Lung microvascular endothelial cell (primary cell): ENCODE data around the gene C14orf132. TPM values are rescaled to one million over a fixed set of nuclear protein-coding genes. Genes with fewer than 3 reads are reported as not detected.
A peak's percentile ranks its signal among the peaks of the same experiment; 100 is the strongest.

ENCODE experiments used
- DNase-seq, 2 donors: peaks; one replicate each; pipeline versions ENCODE4 v3.0.0 to v3.0.0-alpha.2; 2010; ENCODE audit warnings: low read depth in 2 of 2
- total RNA-seq: library from RNA; depleted of rRNA; stranded (reverse); fragments of >200 nt; gene quantifications from 2 replicates; pipeline ENCODE4 v1.2.1, GENCODE V29; 2014

C14orf132 gene
- total RNA-seq, 1 donor from 2014 or later, result 3.8 TPM

DNA sequence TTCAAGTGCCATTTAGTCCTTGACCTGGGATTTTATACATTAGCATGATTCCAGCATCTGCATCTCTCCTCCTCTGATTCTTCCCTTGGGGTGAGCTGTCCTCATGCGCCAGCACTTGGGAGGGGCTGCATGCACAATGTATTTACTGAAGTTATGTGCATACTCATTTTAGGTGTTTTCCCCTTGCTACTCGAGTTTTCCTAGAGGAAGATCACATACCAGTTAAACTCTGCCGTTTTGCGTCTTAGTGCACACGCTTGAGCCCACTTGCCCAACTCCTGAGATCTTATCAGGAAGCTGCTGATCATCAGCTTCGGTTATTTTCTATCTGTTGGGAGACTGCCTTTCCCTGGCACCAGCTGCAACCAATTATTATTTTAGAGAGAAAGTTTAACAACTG is 78.8 kb downstream of the C14orf132 start:
- no peak for DNase-seq

DNA sequence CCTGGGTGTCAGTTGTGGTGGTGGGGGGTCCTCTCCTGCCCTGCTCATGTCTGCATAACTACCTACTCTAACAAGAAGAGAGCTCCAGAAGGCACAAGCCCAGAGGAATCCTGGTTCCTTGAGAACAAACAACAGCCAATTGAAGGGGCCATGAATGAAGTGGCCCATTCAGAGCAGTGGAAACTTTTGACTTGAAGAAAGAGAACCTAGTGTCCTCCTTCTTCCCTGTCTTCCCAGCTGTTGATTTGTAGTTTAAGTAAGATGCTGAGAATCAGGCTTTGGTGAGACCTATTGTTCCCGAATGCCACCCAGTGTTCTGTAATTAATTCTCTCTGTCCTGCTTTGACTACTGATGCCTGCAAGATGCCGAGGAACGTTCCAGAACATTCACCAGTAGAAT is 79.2 kb downstream of the C14orf132 start:
- no peak for DNase-seq

DNA sequence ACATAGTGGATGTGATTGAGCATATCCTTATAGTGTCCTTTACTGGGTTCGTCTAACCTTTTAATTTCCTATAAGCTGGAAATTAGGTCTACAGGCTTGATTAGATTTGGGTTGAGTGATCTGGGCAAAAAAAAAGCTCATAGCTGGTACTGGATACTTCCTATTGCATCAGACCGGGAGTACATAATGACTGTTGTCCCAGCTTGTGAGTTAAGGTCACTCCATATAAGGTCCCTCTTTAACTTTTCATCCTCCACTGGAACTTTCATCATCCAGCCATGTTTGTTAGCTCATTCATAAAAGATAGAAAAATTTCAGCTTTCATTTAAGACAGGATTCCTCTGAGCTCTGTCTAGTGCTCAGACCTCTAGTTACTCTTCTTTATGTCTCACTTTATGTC is 80.8 kb downstream of the C14orf132 start:
- no peak for DNase-seq

DNA sequence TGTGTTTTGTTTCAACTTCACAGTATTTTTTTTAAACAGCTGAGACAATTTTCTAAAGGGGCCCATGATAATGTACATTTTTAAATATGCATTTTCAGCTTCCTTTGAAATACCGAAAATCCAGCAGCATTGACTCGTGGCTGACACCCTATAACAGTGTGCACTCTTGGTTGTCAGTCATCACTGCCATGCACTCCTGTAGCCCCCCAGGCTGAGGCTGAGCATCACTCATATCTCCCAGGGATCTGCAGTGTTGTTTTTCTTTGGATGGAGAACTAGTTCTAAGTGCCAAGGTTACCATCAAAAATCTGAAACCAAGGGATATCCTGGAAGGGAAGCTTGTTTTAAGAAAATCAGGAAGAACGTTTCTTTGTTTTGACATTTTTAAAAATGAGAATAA is 81.2 kb downstream of the C14orf132 start:
- no peak for DNase-seq

DNA sequence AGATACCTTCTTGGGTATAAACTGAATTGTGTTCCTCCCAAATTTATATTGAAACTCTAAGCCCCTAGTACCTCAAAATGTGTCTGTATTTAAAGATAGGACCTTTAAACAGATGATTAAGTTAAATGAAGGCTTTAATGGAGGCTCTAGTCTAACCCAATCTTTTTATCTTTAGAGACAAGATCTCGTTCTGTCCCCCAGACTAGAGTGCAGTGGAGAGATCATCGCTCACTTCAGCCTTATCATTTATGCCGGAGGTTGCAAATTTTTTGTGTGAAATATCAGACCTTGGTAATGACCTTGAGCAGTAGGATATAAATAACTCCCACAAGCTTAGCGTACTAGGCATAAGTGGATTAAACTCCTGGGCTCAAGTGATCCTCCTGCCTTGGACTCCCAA is 81.8 kb downstream of the C14orf132 start:
- no peak for DNase-seq

DNA sequence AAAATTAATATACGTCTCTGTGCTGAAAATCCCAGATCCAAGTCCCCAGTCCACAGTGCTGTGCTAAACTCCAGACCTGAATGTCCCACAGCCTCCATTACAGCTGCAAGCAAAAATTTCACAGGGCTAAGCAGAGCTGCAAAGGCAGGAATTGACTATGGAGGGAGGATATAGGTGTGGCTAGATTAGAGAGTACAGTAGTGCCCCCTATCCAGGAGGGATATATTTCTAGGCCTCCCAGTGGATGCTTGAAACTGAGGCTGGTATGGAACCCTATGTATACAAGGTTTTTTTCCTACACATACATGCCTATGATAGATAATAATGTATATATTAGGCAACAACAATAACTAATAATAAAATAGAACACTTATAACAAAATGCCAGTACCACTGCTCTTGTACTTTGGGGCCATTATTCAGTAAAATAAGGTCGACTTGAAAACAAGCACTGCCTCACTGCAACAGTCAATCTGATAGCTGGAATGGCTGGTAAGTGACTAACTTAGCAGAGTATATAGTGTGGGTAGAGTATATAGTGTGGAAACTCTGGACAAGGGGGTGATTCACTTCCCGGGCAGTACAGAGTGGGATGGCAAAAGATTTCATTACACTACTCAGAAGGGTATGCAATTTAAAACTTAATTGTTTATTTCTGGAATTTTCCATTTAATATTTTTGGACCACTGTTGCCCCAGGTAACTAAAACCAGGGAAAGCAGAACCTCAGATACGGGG is 82.7 kb downstream of the C14orf132 start:
- DNase-seq, result no peak

DNA sequence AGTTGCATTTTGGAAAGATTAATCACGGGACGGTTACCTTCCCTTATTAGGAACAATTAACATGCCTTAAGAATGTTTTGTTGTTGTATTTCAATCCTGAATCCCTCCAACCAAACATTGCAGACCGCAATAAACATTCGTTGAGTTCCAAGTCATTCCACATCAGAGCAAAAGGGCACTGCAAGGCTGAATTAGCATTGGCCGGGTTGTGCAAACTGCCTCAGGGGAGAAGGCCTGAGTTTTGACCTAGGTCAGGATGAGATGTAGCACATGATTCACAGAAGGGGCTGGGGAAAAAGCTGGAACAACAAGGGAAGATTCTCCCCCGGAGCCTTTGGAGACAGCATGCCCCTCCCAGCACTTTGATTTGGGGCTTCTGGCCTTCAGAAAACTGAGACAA is 83.3 kb downstream of the C14orf132 start:
- DNase-seq, result no peak

DNA sequence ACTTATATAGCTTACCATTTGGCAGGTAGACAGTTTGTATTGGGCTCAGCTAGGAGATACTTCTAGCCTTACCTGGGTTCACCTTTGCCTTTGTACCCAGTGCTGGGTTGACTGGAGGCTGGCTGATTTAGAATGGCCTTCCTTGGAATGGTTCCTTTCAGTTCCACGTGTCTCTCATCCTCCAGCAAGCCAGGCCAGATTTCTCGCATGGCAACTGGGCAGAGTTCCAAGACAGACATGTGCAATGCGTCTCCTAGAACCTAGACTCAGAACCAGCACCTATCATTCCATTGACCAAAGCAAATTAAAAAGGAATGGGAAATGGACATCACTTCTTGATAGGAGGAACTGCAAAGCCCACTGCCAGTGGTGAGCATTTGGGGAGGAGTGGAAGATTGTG is 86.4 kb downstream of the C14orf132 start:
- peak in 1 of 2 donors; percentile 22 for DNase-seq

DNA sequence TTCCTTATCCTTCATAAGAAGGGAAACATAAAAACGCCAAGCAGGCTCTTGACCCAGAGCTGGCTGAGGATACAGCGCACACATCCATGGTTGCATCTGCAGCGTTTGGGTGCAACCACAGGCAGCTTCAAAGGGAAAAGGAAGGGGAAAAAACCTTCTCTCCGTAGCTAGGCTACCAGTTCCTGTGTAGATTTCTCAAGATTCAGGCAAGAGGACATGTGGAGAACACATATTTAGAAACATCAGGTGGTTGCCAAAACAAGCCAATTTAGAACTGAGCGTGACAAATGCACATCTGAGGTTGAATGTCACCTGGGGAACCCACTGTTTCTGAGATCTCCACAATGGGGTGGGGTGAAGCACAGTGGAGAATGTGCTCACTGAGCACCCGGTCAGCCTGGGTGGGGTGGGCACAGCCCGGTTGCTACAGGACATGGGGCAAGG is 87.2 kb downstream of the C14orf132 start:
- peak in 1 of 2 donors; percentile 69 for DNase-seq

DNA sequence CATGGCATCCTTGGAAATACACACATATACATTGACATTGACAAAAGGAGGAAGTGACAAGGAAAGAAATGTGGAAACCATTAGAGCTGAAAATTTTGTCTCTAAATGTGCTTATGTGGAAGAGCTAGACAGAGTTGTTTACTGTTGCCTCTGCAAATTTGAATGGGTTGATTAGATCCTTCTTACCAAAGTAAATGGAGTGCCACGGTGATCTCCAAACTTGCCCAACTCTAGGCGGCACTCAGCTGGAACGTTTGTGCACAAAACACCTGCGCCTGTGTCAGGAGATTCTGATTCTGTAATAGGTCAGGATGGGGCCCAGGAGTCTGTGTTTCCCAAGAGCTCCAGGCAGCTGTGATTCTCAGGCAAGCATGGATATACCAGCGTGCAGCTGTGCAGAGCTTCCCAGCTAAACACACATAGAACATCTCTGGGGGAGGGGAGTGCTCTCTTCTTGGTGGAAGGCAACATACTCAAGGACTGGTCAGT is 87.7 kb downstream of the C14orf132 start:
- DNase-seq, result peak in 1 of 2 donors; percentile 18

DNA sequence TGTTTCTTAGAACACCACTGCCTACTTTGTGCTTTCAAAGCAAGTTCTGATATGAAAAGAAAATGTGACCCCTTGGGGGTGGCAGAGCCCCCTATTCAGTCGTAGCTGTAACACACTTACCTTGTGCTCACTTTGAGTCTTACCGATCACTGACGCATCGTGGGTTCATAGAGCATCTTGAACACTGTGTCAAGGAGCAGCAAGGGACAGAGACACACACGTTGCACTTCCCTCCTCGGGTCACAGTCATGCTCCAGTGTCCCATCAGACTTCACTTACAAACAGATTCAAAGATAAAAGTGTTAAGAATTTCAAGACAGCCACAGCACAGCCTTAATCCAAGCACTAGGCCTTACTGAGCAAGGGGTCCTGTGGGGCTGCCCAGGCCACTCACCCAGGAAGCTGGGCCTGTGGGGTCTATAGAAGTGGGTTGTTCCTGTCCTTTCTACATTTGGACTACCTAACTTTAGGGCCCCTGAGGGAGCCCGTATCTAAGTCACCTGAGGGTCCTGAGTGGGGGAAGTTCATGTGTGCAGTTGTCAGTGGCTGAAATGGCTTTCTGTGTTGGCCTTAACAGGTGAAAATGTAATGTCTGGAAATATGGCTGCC is 90.1 kb downstream of the C14orf132 start:
- DNase-seq, result no peak

DNA sequence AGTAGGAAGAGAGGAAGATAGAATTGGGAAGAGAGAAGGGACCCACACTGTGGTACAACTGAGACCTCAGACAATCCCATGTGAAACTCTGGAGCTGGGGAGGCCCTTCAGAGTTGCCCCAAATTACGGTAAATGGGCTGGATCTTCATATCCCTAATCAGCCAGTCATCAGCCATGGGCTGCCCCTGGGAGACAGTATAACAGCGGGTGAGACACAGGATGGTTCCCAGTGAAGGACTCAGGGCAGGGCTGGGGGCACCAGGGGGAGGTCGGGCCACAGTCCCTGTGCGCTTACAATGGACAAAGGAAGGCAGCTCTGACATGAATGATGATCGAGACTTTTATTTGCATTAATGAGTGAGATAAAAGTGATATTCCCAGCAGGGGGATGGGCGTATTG is 91.2 kb downstream of the C14orf132 start:
- DNase-seq, result no peak

DNA sequence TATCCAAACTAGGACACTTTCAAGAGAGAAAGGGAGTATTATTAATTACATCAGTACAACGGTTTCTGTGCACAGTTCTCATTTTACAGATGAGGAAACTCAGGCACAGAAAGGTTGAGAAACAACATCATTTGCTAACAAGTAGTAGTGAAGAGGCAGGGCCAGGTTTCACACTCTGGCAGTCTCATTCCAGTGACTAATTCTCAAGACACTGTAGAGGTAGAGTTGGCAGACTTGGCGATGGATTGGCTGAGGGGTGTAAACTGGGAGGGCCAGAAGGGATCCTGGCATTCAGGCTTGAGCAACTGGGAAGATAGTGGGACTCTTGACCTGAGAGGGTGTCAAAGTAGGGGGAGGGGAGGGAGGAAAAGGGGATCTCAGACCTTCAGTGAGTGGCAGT is 91.7 kb downstream of the C14orf132 start:
- no peak for DNase-seq

DNA sequence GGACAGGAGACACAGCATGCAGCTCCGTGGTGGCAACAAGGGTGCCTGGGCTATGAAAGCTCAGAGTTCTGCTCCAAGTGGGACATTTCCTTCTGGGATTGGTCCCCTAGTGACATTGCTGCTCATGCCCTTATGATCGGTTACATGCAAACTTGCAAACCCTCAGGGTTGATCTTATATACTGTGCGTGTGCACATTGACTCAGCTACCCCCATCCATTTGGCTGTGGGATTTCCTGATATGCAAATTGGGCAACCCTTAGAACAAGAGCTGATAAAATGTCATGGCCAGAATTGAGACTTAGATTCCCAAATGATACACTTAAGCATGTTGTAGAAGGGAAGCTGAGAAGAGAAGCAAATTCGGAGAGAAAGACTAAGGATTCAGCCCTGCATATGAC is 92.7 kb downstream of the C14orf132 start:
- no peak for DNase-seq

DNA sequence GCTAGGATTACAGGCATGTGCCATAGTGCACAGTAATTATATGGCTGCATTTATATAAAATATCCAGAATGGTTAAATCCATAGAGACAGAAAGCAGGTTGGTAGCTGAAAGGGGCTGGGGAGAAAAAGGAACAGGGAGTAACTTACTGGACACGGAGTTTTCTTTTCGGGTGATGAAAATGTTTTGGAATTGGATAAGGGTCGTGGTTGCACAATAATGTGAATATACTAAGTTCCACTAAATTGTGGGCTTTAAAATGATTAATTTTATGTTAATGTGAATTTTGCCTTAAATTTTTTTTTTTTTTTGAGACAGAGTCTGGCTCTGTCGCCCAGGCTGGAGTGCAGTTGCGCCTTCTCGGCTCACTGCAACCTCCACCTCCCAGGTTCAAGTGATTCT is 95.3 kb downstream of the C14orf132 start:
- DNase-seq, result no peak

DNA sequence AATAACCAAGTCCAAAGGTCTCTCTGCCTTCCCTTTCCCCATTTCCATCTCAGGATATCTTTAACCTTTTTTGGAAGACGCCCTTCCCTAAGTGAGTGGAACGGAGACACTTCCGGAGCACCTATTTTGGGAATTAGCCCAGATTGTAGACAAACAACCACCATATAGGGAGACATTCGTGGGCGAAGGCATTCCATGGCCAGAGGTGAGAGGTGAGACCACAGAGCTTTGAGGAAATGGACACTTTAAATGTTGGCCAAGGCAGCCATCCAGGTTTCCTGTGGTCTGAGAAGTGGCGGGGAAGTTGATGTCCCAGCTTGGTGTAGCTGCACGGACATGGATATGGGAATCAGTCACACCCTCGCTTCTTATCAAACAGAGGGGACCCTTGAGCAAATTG is 96.1 kb downstream of the C14orf132 start:
- DNase-seq, result peak in 1 of 2 donors; percentile 44

DNA sequence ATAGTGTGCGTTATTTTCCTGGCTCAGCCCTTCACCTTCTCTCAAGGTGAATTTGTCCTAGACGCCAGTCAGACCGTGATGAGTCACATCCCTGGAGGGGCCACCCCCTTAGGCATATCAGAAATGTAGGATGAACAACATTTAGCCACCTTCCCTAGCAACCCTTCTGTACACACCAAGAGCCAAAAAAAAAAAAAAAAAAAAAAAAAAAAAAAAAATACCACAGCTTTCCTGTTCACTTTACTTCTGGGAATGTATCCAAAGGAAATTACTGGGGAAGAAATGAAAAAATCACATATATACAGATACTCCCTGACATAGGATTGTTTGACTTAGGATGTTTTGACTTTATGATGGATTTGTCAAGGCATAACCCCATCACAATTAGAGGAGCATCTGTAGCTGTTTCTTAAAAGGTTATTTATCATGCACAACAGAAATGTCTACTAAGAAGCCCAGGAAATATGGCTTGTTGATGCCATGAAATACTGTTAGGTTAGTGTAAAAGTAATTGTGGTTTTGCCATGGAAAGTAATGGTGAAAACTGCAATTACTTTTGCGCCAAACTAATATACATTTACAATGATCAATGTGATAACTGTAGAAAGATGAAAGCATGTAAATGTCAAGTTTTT is 97.3 kb downstream of the C14orf132 start:
- DNase-seq, result peak; percentile 35 to 73

DNA sequence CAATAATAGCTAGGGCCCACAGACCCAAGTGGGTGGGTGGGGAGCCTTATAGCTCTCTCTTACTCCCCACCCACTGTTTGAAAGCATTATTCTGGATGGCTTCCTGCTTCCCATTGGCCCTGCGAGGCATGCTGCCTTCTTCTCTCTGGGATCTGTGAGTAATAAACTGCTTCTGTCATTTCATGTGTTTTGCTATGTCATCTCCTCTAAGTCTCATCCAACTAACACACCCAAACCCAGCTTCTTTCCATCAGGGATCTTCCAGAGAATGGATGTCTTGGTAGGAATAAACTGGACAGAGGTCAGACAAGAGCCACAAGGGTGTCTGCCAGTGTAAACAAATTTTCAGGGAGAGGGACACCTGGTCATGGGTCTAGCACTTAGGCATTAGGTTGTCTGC is 99.1 kb downstream of the C14orf132 start:
- DNase-seq, result no peak

DNA sequence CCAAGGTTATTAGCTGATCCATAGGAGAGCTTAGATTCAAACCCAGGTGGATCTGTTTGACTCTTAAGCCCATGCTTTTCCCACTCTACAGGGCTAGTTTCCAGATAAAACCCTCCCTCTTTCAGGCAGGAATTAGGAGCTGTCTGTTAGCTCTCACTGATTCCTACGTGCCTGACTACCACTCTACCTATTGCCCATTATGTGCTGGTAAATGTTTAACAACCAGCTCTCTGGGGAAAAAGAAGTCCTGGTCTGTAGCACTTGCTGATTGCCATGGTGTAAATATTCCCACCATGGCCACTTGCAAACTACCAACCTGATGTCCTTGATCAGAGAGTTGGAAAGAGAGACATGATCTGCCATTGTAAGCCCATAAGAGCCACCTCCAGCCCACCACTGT is 100.0 kb downstream of the C14orf132 start:
- DNase-seq, result no peak

DNA sequence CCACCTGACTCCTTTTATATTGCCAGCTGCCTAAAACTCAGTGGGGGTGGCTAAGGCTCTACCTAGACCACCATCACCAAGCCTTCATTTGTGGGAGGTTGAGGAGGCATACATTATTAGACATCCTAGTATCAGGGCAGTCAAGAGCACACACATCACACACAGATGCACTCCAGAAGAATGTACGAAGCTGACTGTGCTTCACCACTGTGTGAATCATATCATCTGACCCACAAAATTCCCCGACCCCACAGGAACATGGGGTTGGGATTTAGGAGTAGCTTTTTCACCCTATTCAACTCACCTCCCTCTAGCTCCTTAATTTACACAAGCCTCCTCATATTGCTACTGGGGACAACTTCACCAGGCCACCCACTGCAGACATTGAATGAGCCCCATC is 100.7 kb downstream of the C14orf132 start:
- no peak for DNase-seq

DNA sequence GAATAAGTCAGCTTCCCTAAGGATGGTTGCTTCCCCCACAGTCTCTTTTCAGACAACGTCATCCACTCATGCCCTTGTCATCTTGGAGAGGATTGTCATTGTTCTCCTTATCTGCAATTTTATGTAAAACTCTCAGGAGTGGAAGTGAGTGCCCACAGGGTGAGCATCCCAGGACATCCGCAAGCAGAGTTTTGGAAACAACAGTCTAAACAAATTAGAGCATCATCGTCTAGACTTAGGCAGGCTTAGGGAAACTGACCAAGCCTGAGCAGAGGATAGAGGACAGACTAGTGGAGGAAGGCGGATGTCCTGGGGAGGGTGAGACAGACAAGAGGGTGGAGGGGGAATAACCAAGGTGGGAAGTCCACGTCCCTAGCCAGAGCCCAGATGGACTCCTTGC is 101.8 kb downstream of the C14orf132 start:
- DNase-seq, result peak in 1 of 2 donors; percentile 10
